ENCODE data around the gene ANP32A.

DNA sequence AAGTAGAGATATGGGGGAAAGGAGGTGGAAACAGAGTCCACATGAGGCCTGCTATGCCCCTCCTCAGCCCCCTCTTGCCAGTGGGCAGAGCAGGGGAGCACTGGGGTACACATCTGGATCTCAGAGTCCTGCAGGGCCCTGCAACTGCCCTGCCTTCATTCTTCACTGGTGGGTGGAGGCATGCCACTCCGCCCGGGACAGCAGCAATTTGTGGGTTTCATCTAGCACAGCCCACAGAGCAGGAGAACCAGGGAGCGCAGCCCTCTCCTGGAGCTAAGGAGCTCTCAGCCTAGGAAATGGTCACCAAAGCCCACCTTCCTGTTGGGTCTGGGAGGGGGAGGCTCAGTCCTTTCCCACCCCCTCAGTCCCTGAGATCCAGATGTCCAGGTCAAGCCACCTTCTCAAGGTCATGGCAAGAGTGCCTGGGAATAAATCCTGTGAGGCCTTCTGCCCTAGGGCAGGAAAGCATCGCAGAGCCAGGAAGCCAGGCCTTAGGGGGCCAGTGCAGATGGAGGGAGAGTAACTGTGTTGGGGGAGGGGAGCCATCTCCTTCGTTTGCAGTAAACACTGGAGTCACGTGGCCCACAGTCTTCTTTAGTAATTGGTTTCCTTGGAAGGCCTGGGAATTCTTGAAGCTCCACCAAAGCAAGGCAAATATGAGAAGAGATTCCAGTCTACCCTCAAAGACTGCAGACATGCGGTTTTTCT is 31.0 kb downstream of the ANP32A start:
- no peak for TF ChIP-seq POLR2A (IDR thresholded peaks at IDR 0.05; ENCODE audit: borderline replicate concordance, extremely low read depth, insufficient read depth, insufficient read length)
- TF ChIP-seq, protein P1, sequence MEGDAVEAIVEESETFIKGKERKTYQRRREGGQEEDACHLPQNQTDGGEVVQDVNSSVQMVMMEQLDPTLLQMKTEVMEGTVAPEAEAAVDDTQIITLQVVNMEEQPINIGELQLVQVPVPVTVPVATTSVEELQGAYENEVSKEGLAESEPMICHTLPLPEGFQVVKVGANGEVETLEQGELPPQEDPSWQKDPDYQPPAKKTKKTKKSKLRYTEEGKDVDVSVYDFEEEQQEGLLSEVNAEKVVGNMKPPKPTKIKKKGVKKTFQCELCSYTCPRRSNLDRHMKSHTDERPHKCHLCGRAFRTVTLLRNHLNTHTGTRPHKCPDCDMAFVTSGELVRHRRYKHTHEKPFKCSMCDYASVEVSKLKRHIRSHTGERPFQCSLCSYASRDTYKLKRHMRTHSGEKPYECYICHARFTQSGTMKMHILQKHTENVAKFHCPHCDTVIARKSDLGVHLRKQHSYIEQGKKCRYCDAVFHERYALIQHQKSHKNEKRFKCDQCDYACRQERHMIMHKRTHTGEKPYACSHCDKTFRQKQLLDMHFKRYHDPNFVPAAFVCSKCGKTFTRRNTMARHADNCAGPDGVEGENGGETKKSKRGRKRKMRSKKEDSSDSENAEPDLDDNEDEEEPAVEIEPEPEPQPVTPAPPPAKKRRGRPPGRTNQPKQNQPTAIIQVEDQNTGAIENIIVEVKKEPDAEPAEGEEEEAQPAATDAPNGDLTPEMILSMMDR (IDR thresholded peaks at IDR 0.05 in 2 of 3, conservative IDR thresholded peaks at IDR 0.05 in 1 of 3; ENCODE audit: borderline replicate concordance in 1 of 3, insufficient read depth in 1 of 3, low read depth in 2 of 3, low read length in 2 of 3) = no peak
